Fibroblast of lung (primary cell): Measurements from ENCODE around the gene CLDN14. TPM values are rescaled to one million over a fixed set of nuclear protein-coding genes. Genes with fewer than 3 reads are reported as not detected.

Source experiments
- DNase-seq, 2 donors: peaks; one replicate each; pipeline versions ENCODE4 v3.0.0 to v3.0.0-alpha.2; 2010; ENCODE audit warnings: low read depth in 2 of 2
- H2AFZ ChIP-seq: 2 replicates; pipeline ENCODE4 v1.5.1; 2012; ENCODE audit warnings: low read length, control low read depth, inconsistent platforms
- H3K27ac ChIP-seq: 2 replicates; pipeline ENCODE4 v1.5.1; 2011; ENCODE audit warnings: low read length, control low read depth; ENCODE audit not compliant: insufficient read depth
- H3K27me3 ChIP-seq: 2 replicates; pipeline ENCODE4 v1.5.1; 2011; ENCODE audit warnings: mild to moderate bottlenecking, low read length; ENCODE audit not compliant: control insufficient read depth, insufficient read depth
- H3K36me3 ChIP-seq: 2 replicates; pipeline ENCODE4 v1.5.1; 2011; ENCODE audit warnings: low read length; ENCODE audit not compliant: control insufficient read depth, insufficient read depth
- H3K4me1 ChIP-seq: 2 replicates; pipeline ENCODE4 v1.5.1; 2011; ENCODE audit warnings: low read length; ENCODE audit not compliant: control insufficient read depth, insufficient read depth; ENCODE audit errors: extremely low read depth
- H3K4me2 ChIP-seq: 2 replicates; pipeline ENCODE4 v1.5.1; 2011; ENCODE audit warnings: low read length, control low read depth; ENCODE audit not compliant: insufficient read depth; ENCODE audit errors: extremely low read depth
- H3K4me3 ChIP-seq, 4 experiments: fragments of 200-600 bp in 1 of 4; sonication (generic) in 1 of 4; replicated peaks in 1 of 4; 2 replicates each; pipeline ENCODE4 v1.5.1; 2011 to 2016; ENCODE audit warnings: low read length in 4 of 4, low read depth in 3 of 4, mild to moderate bottlenecking in 3 of 4, control low read depth in 2 of 4, inconsistent platforms in 1 of 4, mixed read lengths in 1 of 4; ENCODE audit not compliant: insufficient read depth in 1 of 4; ENCODE audit errors: control extremely low read depth in 1 of 4
- H3K79me2 ChIP-seq: 2 replicates; pipeline ENCODE4 v1.5.1; 2012; ENCODE audit warnings: mild to moderate bottlenecking, low read length, inconsistent platforms; ENCODE audit not compliant: control insufficient read depth, insufficient read depth
- H3K9ac ChIP-seq: 2 replicates; pipeline ENCODE4 v1.5.1; 2011; ENCODE audit warnings: mild to moderate bottlenecking, low read length, control low read depth; ENCODE audit not compliant: insufficient read depth
- H3K9me3 ChIP-seq: 2 replicates; pipeline ENCODE4 v1.5.1; 2012; ENCODE audit warnings: low read depth, low read length; ENCODE audit not compliant: control insufficient read depth, insufficient read depth
- H4K20me1 ChIP-seq: 2 replicates; pipeline ENCODE4 v1.5.1; 2011; ENCODE audit warnings: low read length; ENCODE audit not compliant: control insufficient read depth, insufficient read depth; ENCODE audit errors: extremely low read depth
- CTCF ChIP-seq, 2 donors: IDR thresholded peaks in 1 of 2; conservative IDR thresholded peaks in 1 of 2; 1 replicate in 1 of 2; 2 replicates in 1 of 2; pipeline ENCODE4 v1.5.1; 2011 to 2012; ENCODE audit warnings: low read length in 2 of 2, control low read depth in 1 of 2, inconsistent platforms in 1 of 2, low read depth in 1 of 2, mild to moderate bottlenecking in 1 of 2
- EZH2 ChIP-seq: IDR thresholded peaks from 2 replicates; pipeline ENCODE4 v1.5.1; 2012; ENCODE audit warnings: low read length, control low read depth, mild to moderate bottlenecking; ENCODE audit errors: missing control alignments
- polyA plus RNA-seq, 2 donors: library from polyadenylated mRNA; depleted of rRNA in 1 of 2; stranded (reverse) in 1 of 2; unstranded in 1 of 2; fragments of >200 nt; gene quantifications; 2 replicates each; pipeline ENCODE4 v1.2.1, GENCODE V29; 2011 to 2012; ENCODE audit warnings: missing spikeins in 1 of 2
- total RNA-seq: library from RNA; depleted of rRNA; stranded (reverse); fragments of >200 nt; gene quantifications from 2 replicates; pipeline ENCODE4 v1.2.1, GENCODE V29; 2014

CLDN14 gene
- total and polyA plus RNA-seq, 2 donors (not counting 1 experiment from before 2014, with no cell fraction given) = not detected

- no peaks in the 10 kb centered on the region for H4K20me1 ChIP-seq
- no peaks in the 10 kb centered on the region for H3K9me3 ChIP-seq
- no peaks in the 10 kb centered on the region for H3K4me1 ChIP-seq
- no peak overlapping the region for H3K4me3 ChIP-seq
- H3K9ac ChIP-seq = no peak overlapping the region
- DNase-seq = no peak
- no peak overlapping the region for H3K27ac ChIP-seq
- H3K79me2 ChIP-seq = no peaks in the 10 kb centered on the region
- TF ChIP-seq CTCF (conservative IDR thresholded peaks at IDR 0.05 in 1 of 2, IDR thresholded peaks at IDR 0.05 in 1 of 2; ENCODE audit: low read depth in 1 of 2, low read length in 2 of 2) (no peak), EZH2 (no peak)
- H3K27me3 ChIP-seq = no peaks in the 10 kb centered on the region
- H3K36me3 ChIP-seq = no peaks in the 10 kb centered on the region
- H3K4me2 ChIP-seq = no peak overlapping the region
- H2AFZ ChIP-seq = no peak overlapping the region
Measured at GRCh38 chr21:36463991-36464390, 15.9 kb downstream of the CLDN14 start.

- no peak overlapping the region for H3K4me3 ChIP-seq
- no peak for DNase-seq
- H3K27me3 ChIP-seq = no peaks in the 10 kb centered on the region
- no peak for TF ChIP-seq CTCF (conservative IDR thresholded peaks at IDR 0.05 in 1 of 2, IDR thresholded peaks at IDR 0.05 in 1 of 2; ENCODE audit: low read depth in 1 of 2, low read length in 2 of 2)
- no peak for TF ChIP-seq EZH2
- H4K20me1 ChIP-seq = no peaks in the 10 kb centered on the region
- H3K4me2 ChIP-seq = no peak overlapping the region
- no peak overlapping the region for H3K9ac ChIP-seq
- no peak overlapping the region for H3K27ac ChIP-seq
- no peaks in the 10 kb centered on the region for H3K4me1 ChIP-seq
- no peaks in the 10 kb centered on the region for H3K36me3 ChIP-seq
- H3K9me3 ChIP-seq = no peaks in the 10 kb centered on the region
- no peaks in the 10 kb centered on the region for H3K79me2 ChIP-seq
- no peak overlapping the region for H2AFZ ChIP-seq
Measured at GRCh38 chr21:36463204-36463603, 16.7 kb downstream of the CLDN14 start.

- Histone ChIP-seq H3K79me2 (no peaks in the 10 kb centered on the region), H2AFZ (no peak overlapping the region), H3K4me3 (no peak overlapping the region), H3K27ac (no peak overlapping the region), H3K4me1 (no peaks in the 10 kb centered on the region), H3K9me3 (no peaks in the 10 kb centered on the region), H3K9ac (no peak overlapping the region), H3K36me3 (no peaks in the 10 kb centered on the region), H3K4me2 (no peak overlapping the region), H3K27me3 (no peaks in the 10 kb centered on the region), H4K20me1 (no peaks in the 10 kb centered on the region)
- DNase-seq = no peak
- TF ChIP-seq EZH2 (no peak), CTCF (conservative IDR thresholded peaks at IDR 0.05 in 1 of 2, IDR thresholded peaks at IDR 0.05 in 1 of 2; ENCODE audit: low read depth in 1 of 2, low read length in 2 of 2) (no peak)
Measured at GRCh38 chr21:36461918-36462486, 17.9 kb downstream of the CLDN14 start.
